ENCODE data around the gene POU3F3. TPM values are rescaled to one million over a fixed set of nuclear protein-coding genes. Genes with fewer than 3 reads are reported as not detected.

Gene POU3F3
- total RNA-seq, 2 experiments from 2014 or later: not detected

DNA sequence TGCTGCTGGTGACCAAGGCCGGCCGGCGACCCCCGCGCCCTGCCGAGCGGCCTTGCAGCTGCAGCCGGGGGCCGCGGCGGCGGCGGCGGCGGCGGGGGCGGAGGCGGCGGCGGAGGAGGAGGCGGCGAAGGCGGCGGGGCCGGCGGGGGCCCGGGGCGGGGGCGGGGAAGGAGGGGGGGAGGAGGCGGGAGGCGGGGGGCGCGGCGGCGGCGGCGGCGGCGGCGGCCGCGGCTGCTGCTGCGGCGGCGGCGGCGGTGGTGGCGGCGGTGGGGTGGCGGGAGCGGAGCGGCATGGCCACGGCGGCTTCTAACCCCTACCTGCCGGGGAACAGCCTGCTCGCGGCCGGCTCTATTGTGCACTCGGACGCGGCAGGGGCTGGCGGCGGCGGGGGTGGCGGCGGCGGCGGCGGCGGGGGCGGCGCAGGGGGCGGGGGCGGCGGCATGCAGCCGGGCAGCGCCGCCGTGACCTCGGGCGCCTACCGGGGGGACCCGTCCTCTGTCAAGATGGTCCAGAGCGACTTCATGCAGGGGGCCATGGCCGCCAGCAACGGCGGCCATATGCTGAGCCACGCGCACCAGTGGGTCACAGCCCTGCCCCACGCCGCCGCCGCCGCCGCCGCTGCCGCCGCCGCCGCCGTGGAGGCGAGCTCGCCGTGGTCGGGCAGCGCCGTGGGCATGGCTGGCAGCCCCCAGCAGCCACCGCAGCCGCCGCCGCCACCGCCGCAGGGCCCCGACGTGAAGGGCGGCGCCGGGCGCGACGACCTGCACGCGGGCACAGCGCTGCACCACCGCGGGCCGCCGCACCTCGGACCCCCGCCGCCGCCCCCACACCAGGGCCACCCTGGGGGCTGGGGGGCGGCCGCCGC, 1.5 kb downstream of the POU3F3 start:
- DNase-seq: peak in 1 of 14 experiments; percentile 38
- Mint-ChIP-seq H3K27me3 (peaks cover 85% of the 10 kb centered on the region), H3K36me3 (ENCODE audit: low read depth) (peaks cover 3% of the 10 kb centered on the region), H3K27ac (no peak overlapping the region), H3K4me3 (no peak overlapping the region), H3K4me1 (ENCODE audit: low read depth) (peaks cover 52% of the 10 kb centered on the region), H3K9me3 (peaks cover 2% of the 10 kb centered on the region)
- intact Hi-C loops (cut with DNase I, micrococcal nuclease): no loop called here
- TF ChIP-seq, protein P1, sequence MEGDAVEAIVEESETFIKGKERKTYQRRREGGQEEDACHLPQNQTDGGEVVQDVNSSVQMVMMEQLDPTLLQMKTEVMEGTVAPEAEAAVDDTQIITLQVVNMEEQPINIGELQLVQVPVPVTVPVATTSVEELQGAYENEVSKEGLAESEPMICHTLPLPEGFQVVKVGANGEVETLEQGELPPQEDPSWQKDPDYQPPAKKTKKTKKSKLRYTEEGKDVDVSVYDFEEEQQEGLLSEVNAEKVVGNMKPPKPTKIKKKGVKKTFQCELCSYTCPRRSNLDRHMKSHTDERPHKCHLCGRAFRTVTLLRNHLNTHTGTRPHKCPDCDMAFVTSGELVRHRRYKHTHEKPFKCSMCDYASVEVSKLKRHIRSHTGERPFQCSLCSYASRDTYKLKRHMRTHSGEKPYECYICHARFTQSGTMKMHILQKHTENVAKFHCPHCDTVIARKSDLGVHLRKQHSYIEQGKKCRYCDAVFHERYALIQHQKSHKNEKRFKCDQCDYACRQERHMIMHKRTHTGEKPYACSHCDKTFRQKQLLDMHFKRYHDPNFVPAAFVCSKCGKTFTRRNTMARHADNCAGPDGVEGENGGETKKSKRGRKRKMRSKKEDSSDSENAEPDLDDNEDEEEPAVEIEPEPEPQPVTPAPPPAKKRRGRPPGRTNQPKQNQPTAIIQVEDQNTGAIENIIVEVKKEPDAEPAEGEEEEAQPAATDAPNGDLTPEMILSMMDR (IDR thresholded peaks at IDR 0.05): no peak
- no peak overlapping the region for H3K27ac ChIP-seq (ENCODE audit: low read depth in 1 of 2, low read length in 2 of 2)
- H3K36me3 ChIP-seq (ENCODE audit: insufficient read depth, low read length): no peaks in the 10 kb centered on the region
- H3K4me3 ChIP-seq (ENCODE audit: low read length): no peak overlapping the region
- H3K4me1 ChIP-seq (ENCODE audit: insufficient read depth, low read length): peaks cover 46% of the 10 kb centered on the region
- POLR2A ChIA-PET: no interaction called here
- CTCF ChIA-PET: no interaction called here
- peaks cover 59 to 80% of the 10 kb centered on the region in 2 experiments for H3K27me3 ChIP-seq (ENCODE audit: control insufficient read depth in 1 of 2, insufficient read depth in 2 of 2, low read length in 2 of 2)
- no peak for ATAC-seq (ENCODE audit: poor library complexity)
- H3K9me3 ChIP-seq (ENCODE audit: control insufficient read depth in 1 of 2, insufficient read depth in 1 of 2, low read length in 2 of 2): peaks cover 6 to 29% of the 10 kb centered on the region in 2 experiments

DNA sequence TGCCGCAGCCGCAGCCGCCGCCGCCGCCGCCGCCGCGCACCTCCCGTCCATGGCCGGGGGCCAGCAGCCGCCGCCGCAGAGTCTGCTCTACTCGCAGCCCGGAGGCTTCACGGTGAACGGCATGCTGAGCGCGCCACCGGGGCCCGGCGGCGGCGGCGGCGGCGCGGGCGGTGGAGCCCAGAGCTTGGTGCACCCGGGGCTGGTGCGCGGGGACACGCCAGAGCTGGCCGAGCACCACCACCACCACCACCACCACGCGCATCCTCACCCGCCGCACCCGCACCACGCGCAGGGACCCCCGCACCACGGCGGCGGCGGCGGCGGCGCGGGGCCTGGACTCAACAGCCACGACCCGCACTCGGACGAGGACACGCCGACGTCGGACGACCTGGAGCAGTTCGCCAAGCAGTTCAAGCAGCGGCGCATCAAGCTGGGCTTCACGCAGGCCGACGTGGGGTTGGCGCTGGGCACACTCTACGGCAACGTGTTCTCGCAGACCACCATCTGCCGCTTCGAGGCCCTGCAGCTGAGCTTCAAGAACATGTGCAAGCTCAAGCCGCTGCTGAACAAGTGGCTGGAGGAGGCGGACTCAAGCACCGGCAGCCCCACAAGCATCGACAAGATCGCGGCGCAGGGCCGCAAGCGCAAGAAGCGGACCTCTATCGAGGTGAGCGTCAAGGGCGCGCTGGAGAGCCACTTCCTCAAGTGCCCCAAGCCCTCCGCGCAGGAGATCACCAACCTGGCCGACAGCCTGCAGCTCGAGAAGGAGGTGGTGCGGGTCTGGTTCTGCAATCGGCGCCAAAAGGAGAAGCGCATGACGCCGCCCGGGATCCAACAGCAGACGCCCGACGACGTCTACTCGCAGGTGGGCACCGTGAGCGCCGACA, 2.4 kb downstream of the POU3F3 start:
- ATAC-seq (ENCODE audit: poor library complexity) (no peak), DNase-seq (peak in 1 of 14 experiments; percentile 44)
- H3K27me3 ChIP-seq (ENCODE audit: control insufficient read depth in 1 of 2, insufficient read depth in 2 of 2, low read length in 2 of 2): peaks cover 54 to 79% of the 10 kb centered on the region in 2 experiments
- no peak overlapping the region for H3K27ac ChIP-seq (ENCODE audit: low read depth in 1 of 2, low read length in 2 of 2)
- peaks cover 3% of the 10 kb centered on the region for H3K36me3 Mint-ChIP-seq (ENCODE audit: low read depth)
- intact Hi-C loops (cut with DNase I, micrococcal nuclease): no loop called here
- peak overlapping the region; percentile 16 for H3K4me3 ChIP-seq (ENCODE audit: low read length)
- peak overlapping the region; percentile 42 for H3K4me3 Mint-ChIP-seq
- H3K4me1 Mint-ChIP-seq (ENCODE audit: low read depth): peaks cover 43% of the 10 kb centered on the region
- H3K27me3 Mint-ChIP-seq: peaks cover 82% of the 10 kb centered on the region
- no peaks in the 10 kb centered on the region for H3K36me3 ChIP-seq (ENCODE audit: insufficient read depth, low read length)
- ChIA-PET POLR2A (no interaction called here), CTCF (no interaction called here)
- H3K27ac Mint-ChIP-seq: no peak overlapping the region
- H3K4me1 ChIP-seq (ENCODE audit: insufficient read depth, low read length): peaks cover 43% of the 10 kb centered on the region
- H3K9me3 ChIP-seq (ENCODE audit: control insufficient read depth in 1 of 2, insufficient read depth in 1 of 2, low read length in 2 of 2): peaks cover 9 to 29% of the 10 kb centered on the region in 2 experiments
- TF ChIP-seq, protein P1 (IDR thresholded peaks at IDR 0.05): no peak
- H3K9me3 Mint-ChIP-seq: peaks cover 2% of the 10 kb centered on the region

DNA sequence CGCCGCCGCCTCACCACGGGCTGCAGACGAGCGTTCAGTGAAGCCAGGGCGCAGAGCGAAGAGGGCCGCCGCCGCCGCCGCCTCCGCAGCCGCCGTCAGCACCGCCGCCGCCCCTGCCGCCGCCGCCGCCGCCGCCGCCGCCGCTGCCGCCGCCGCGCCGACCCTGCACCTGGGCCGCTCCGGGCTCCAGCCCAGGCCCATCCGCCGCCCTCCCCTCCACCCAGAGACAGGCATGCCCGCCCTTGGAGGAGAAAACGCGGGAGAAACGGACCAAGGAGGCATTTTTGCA, 3.0 kb downstream of the POU3F3 start:
- TF ChIP-seq, protein P1 (IDR thresholded peaks at IDR 0.05): no peak
- intact Hi-C loops (cut with DNase I, micrococcal nuclease): no loop called here
- peaks cover 38% of the 10 kb centered on the region for H3K4me1 Mint-ChIP-seq (ENCODE audit: low read depth)
- H3K9me3 ChIP-seq (ENCODE audit: control insufficient read depth in 1 of 2, insufficient read depth in 1 of 2, low read length in 2 of 2): peaks cover 13 to 33% of the 10 kb centered on the region in 2 experiments
- no peaks in the 10 kb centered on the region for H3K36me3 ChIP-seq (ENCODE audit: insufficient read depth, low read length)
- peaks cover 82% of the 10 kb centered on the region for H3K27me3 Mint-ChIP-seq
- POLR2A ChIA-PET: no interaction called here
- peaks cover 40% of the 10 kb centered on the region for H3K4me1 ChIP-seq (ENCODE audit: insufficient read depth, low read length)
- no peak overlapping the region for H3K27ac ChIP-seq (ENCODE audit: low read depth in 1 of 2, low read length in 2 of 2)
- H3K27ac Mint-ChIP-seq: no peak overlapping the region
- peak in 1 of 14 experiments; percentile 41 for DNase-seq
- peaks cover 3% of the 10 kb centered on the region for H3K36me3 Mint-ChIP-seq (ENCODE audit: low read depth)
- peaks cover 59 to 79% of the 10 kb centered on the region in 2 experiments for H3K27me3 ChIP-seq (ENCODE audit: control insufficient read depth in 1 of 2, insufficient read depth in 2 of 2, low read length in 2 of 2)
- no peak for ATAC-seq (ENCODE audit: poor library complexity)
- CTCF ChIA-PET: no interaction called here
- peaks cover 2% of the 10 kb centered on the region for H3K9me3 Mint-ChIP-seq
- H3K4me3 Mint-ChIP-seq: peak overlapping the region; percentile 74
- H3K4me3 ChIP-seq (ENCODE audit: low read length): peak overlapping the region; percentile 26
